Measurements from ENCODE around the gene ODAD4. TPM values are rescaled to one million over a fixed set of nuclear protein-coding genes. Genes with fewer than 3 reads are reported as not detected.

ODAD4 gene
- polyA plus RNA-seq, 1 of the 3 experiments (the other 2 are of a cell fraction): 1.1 TPM

- no peak for TF ChIP-seq RFX5 (IDR thresholded peaks at IDR 0.05; ENCODE audit: low read length)
- TF ChIP-seq RCOR1 (IDR thresholded peaks at IDR 0.05; ENCODE audit: low read length): no peak
- TF ChIP-seq ZBTB33 (IDR thresholded peaks at IDR 0.05; ENCODE audit: borderline replicate concordance, low read depth): no peak
- no peak for TF ChIP-seq IRF3 (IDR thresholded peaks at IDR 0.05; ENCODE audit: low read depth, low read length)
- TF ChIP-seq RAD21 (IDR thresholded peaks at IDR 0.05; ENCODE audit: low read length): no peak
- TF ChIP-seq FOXJ3 (CRISPR knock-in tag; IDR thresholded peaks at IDR 0.05): no peak
- TF ChIP-seq TAF1 (IDR thresholded peaks at IDR 0.05; ENCODE audit: borderline replicate concordance, low read depth, low read length): peak; percentile 52; the same call in 1 of the 2 replicates
- peak; percentile 85 for TF ChIP-seq TCF12 (IDR thresholded peaks at IDR 0.05)
These were observed 19.6 kb upstream of the ODAD4 start (continued) for GRCh38 chr17:41910701-41911391.

- H3K4me1 ChIP-seq (ENCODE audit: control insufficient read depth in 1 of 2, insufficient read depth in 2 of 2, low read depth in 1 of 2, low read length in 1 of 2): peaks cover 35 to 61% of the 10 kb centered on the region in 2 experiments; a peak in 3 of 4 replicates
- DNase-seq: no peak
- H3K79me2 ChIP-seq (ENCODE audit: insufficient read depth): peaks cover 84% of the 10 kb centered on the region
- no peak overlapping the region for H3K4me3 ChIP-seq (ENCODE audit: low read depth in 2 of 2, low read length in 1 of 2)
- H4K20me1 ChIP-seq (ENCODE audit: insufficient read depth): peaks cover 58% of the 10 kb centered on the region
- peaks cover 41 to 47% of the 10 kb centered on the region in 2 experiments for H3K36me3 ChIP-seq (replicated peaks in 1 of 2; ENCODE audit: control insufficient read depth in 1 of 2, insufficient read depth in 2 of 2, low read length in 1 of 2)
- 86% methylated on average over 1 of the region's 1 CpG for WGBS (ENCODE audit: low lambda C conversion rate)
- H3F3A ChIP-seq (replicated peaks; ENCODE audit: insufficient read depth): peaks cover 39% of the 10 kb centered on the region
- TF ChIP-seq CTCF (IDR thresholded peaks at IDR 0.05) (0 out of 2 replicates have a peak, but pooled peaks have one; percentile 18), TEAD4 (IDR thresholded peaks at IDR 0.05; ENCODE audit: borderline replicate concordance, insufficient read depth) (no peak)
- CTCF ChIA-PET: interaction anchor here (0.9 to 1.4 kb wide), 2 partner anchors 50 to 111 kb away, joined by 4 read pairs; no protein-coding TSS in a partner anchor
- POLR2A ChIA-PET: no interaction called here
- H3K4me2 ChIP-seq: no peak overlapping the region
- H3K27ac ChIP-seq (ENCODE audit: low read depth in 2 of 2, low read length in 1 of 2): peak overlapping the region; percentile 4 to 15; a peak in 2 of 4 replicates
- no peaks in the 10 kb centered on the region for H3K27me3 ChIP-seq (ENCODE audit: insufficient read depth)
- no peaks in the 10 kb centered on the region for H3K9me3 ChIP-seq
- no peak overlapping the region for H3K9ac ChIP-seq
- no peak overlapping the region for H2AFZ ChIP-seq (ENCODE audit: low read depth)
- H3K9me2 ChIP-seq: no peaks in the 10 kb centered on the region
These were observed 17.5 kb upstream of the ODAD4 start for GRCh38 chr17:41912925-41913324.
